ENCODE data around the gene STXBP4.

Gene STXBP4

GRCh38 chr17:55114283-55114682 lies 145.7 kb downstream of the STXBP4 start:
- no peak overlapping the region for H3K4me3 ChIP-seq (ENCODE audit: low read depth, low read length)

- no peak overlapping the region for H3K4me3 ChIP-seq (ENCODE audit: low read depth, low read length)
Measured at GRCh38 chr17:55116440-55116914, 147.9 kb downstream of the STXBP4 start.

- H3K4me3 ChIP-seq (ENCODE audit: low read depth, low read length) = no peak overlapping the region
Measured at GRCh38 chr17:55117164-55117563, 148.6 kb downstream of the STXBP4 start.

GRCh38 chr17:55120651-55121050 lies 152.1 kb downstream of the STXBP4 start:
- H3K4me3 ChIP-seq (ENCODE audit: low read depth, low read length) = no peak overlapping the region

- H3K4me3 ChIP-seq (ENCODE audit: low read depth, low read length) = no peak overlapping the region
Measured at GRCh38 chr17:55121268-55121667, 152.7 kb downstream of the STXBP4 start.

GRCh38 chr17:55122114-55122513 lies 153.5 kb downstream of the STXBP4 start:
- no peak overlapping the region for H3K4me3 ChIP-seq (ENCODE audit: low read depth, low read length)

GRCh38 chr17:55124730-55125360 lies 156.3 kb downstream of the STXBP4 start:
- no peak overlapping the region for H3K4me3 ChIP-seq (ENCODE audit: low read depth, low read length)

- no peak overlapping the region for H3K4me3 ChIP-seq (ENCODE audit: low read depth, low read length)
Measured at GRCh38 chr17:55133583-55133982, 165.0 kb downstream of the STXBP4 start.

- H3K4me3 ChIP-seq (ENCODE audit: low read depth, low read length) = no peak overlapping the region
Measured at GRCh38 chr17:55134486-55135157, 166.1 kb downstream of the STXBP4 start.

- H3K4me3 ChIP-seq (ENCODE audit: low read depth, low read length) = no peak overlapping the region
Measured at GRCh38 chr17:55140809-55141208, 172.2 kb downstream of the STXBP4 start.

- no peak overlapping the region for H3K4me3 ChIP-seq (ENCODE audit: low read depth, low read length)
Measured at GRCh38 chr17:55144518-55144917, 176.0 kb downstream of the STXBP4 start.

- no peak overlapping the region for H3K4me3 ChIP-seq (ENCODE audit: low read depth, low read length)
Measured at GRCh38 chr17:55149485-55149884, 180.9 kb downstream of the STXBP4 start.

- H3K4me3 ChIP-seq (ENCODE audit: low read depth, low read length) = no peak overlapping the region
Measured at GRCh38 chr17:55152236-55152635, 183.7 kb downstream of the STXBP4 start.

- H3K4me3 ChIP-seq (ENCODE audit: low read depth, low read length) = no peak overlapping the region
Measured at GRCh38 chr17:55154101-55154500, 185.5 kb downstream of the STXBP4 start.

- H3K4me3 ChIP-seq (ENCODE audit: low read depth, low read length) = no peak overlapping the region
Measured at GRCh38 chr17:55155856-55156560, 187.4 kb downstream of the STXBP4 start.

GRCh38 chr17:55157165-55157564 lies 188.6 kb downstream of the STXBP4 start:
- no peak overlapping the region for H3K4me3 ChIP-seq (ENCODE audit: low read depth, low read length)

GRCh38 chr17:55158439-55158838 lies 189.9 kb downstream of the STXBP4 start:
- no peak overlapping the region for H3K4me3 ChIP-seq (ENCODE audit: low read depth, low read length)

GRCh38 chr17:55159251-55159650 lies 190.7 kb downstream of the STXBP4 start:
- H3K4me3 ChIP-seq (ENCODE audit: low read depth, low read length) = no peak overlapping the region

- H3K4me3 ChIP-seq (ENCODE audit: low read depth, low read length) = no peak overlapping the region
Measured at GRCh38 chr17:55160501-55160900, 191.9 kb downstream of the STXBP4 start.

GRCh38 chr17:55161935-55162555 lies 193.5 kb downstream of the STXBP4 start:
- no peak overlapping the region for H3K4me3 ChIP-seq (ENCODE audit: low read depth, low read length)

GRCh38 chr17:55162556-55162946 lies 194.0 kb downstream of the STXBP4 start:
- H3K4me3 ChIP-seq (ENCODE audit: low read depth, low read length) = no peak overlapping the region

- no peak overlapping the region for H3K4me3 ChIP-seq (ENCODE audit: low read depth, low read length)
Measured at GRCh38 chr17:55163408-55163807, 194.8 kb downstream of the STXBP4 start.
